Activated CD4-positive, CD25-positive, alpha-beta regulatory T cell treated with anti-CD3 and anti-CD28 coated beads, Interleukin-2, amount 50 U/mL, for 72 hours (primary cell): Measurements from ENCODE around the gene C1orf56.

Experiments
- DNase-seq: peaks from one replicate; pipeline ENCODE4 v3.0.0; 2021

C1orf56 gene

GRCh38 chr1:151047591-151047924, at the start of gene C1orf56:
Gene C1orf56 (plus strand): TSS chr1:151047751. CDS start chr1:151047848, 97 bp downstream.
- DNase-seq, result peak; percentile 65

GRCh38 chr1:150997949-150998348, 49.6 kb upstream of the C1orf56 start:
- DNase-seq, result no peak

GRCh38 chr1:150999051-150999674, 48.4 kb upstream of the C1orf56 start:
- DNase-seq, result no peak

GRCh38 chr1:150999926-151000325, 47.6 kb upstream of the C1orf56 start:
- DNase-seq, result no peak

GRCh38 chr1:151000408-151000807, 47.1 kb upstream of the C1orf56 start:
- DNase-seq, result no peak

- no peak for DNase-seq
These were observed 45.9 kb upstream of the C1orf56 start for GRCh38 chr1:151001602-151002001.

- no peak for DNase-seq
These were observed 45.5 kb upstream of the C1orf56 start for GRCh38 chr1:151002051-151002450.

GRCh38 chr1:151002611-151003010, 44.9 kb upstream of the C1orf56 start:
- DNase-seq, result no peak

- DNase-seq, result no peak
These were observed 44.4 kb upstream of the C1orf56 start for GRCh38 chr1:151003180-151003579.

- no peak for DNase-seq
These were observed 41.7 kb upstream of the C1orf56 start for GRCh38 chr1:151005729-151006319.

- DNase-seq, result peak; percentile 40
These were observed 41.1 kb upstream of the C1orf56 start, which contains the start of gene MINDY1 for GRCh38 chr1:151006327-151007052. Gene MINDY1 (minus strand): TSS chr1:151006902. CDS start chr1:151002617, 4,285 bp downstream.

- DNase-seq, result no peak
These were observed 39.7 kb upstream of the C1orf56 start for GRCh38 chr1:151007853-151008243.

- DNase-seq, result peak; percentile 95
These were observed 39.0 kb upstream of the C1orf56 start, which contains the start of gene PRUNE1 for GRCh38 chr1:151008244-151009205. Gene PRUNE1 (plus strand): TSS chr1:151008449. CDS start chr1:151008633, 184 bp downstream.

GRCh38 chr1:151009206-151009587, 38.4 kb upstream of the C1orf56 start:
- no peak for DNase-seq

GRCh38 chr1:151009674-151010345, 37.7 kb upstream of the C1orf56 start:
- no peak for DNase-seq

- no peak for DNase-seq
These were observed 37.2 kb upstream of the C1orf56 start for GRCh38 chr1:151010346-151010726.

- DNase-seq, result no peak
These were observed 36.2 kb upstream of the C1orf56 start for GRCh38 chr1:151011154-151011850.

- no peak for DNase-seq
These were observed 34.7 kb upstream of the C1orf56 start for GRCh38 chr1:151012684-151013471.

GRCh38 chr1:151013518-151013917, 34.0 kb upstream of the C1orf56 start:
- DNase-seq, result no peak

- peak; percentile 75 for DNase-seq
These were observed 22.9 kb upstream of the C1orf56 start for GRCh38 chr1:151024540-151025146.
